Upper lobe of left lung (tissue), 6 donors: Measurements from ENCODE around the gene PTPRQ. TPM values are rescaled to one million over a fixed set of nuclear protein-coding genes. Genes with fewer than 3 reads are reported as not detected.

Source experiments
- ATAC-seq, 2 donors: fragments of 200-7000 bp; cut with Tn5 transposase; one replicate each; pipeline ENCODE4 v1.9.1; 2022; ENCODE audit warnings: mild to moderate bottlenecking in 2 of 2, moderate library complexity in 2 of 2; ENCODE audit not compliant: low FRiP score in 2 of 2
- DNase-seq, 2 donors: peaks; one replicate each; pipeline ENCODE4 v3.0.0-alpha.2; 2019 to 2020
- H3K27ac ChIP-seq, 4 donors: fragments of 200-600 bp; sonication (generic); one replicate each; pipeline ENCODE4 v1.5.1; 2016 to 2019
- H3K27me3 ChIP-seq, 4 donors: fragments of 200-600 bp; sonication (generic); one replicate each; pipeline ENCODE4 v1.5.1; 2017 to 2019
- H3K36me3 ChIP-seq, 4 donors: fragments of 200-600 bp; sonication (generic); one replicate each; pipeline ENCODE4 v1.5.1; 2016 to 2019
- H3K4me1 ChIP-seq, 4 donors: fragments of 200-600 bp; sonication (generic); one replicate each; pipeline ENCODE4 v1.5.1; 2018 to 2019
- H3K4me3 ChIP-seq, 4 donors: fragments of 200-600 bp; sonication (generic); one replicate each; pipeline ENCODE4 v1.5.1; 2017 to 2019; ENCODE audit warnings: mild to moderate bottlenecking in 2 of 4, moderate library complexity in 1 of 4
- H3K9me3 ChIP-seq, 4 donors: fragments of 200-600 bp; sonication (generic); one replicate each; pipeline ENCODE4 v1.5.1; 2018 to 2019
- EP300 ChIP-seq, 4 donors: sonication (generic); formaldehyde crosslinking; IDR thresholded peaks; one replicate each; pipeline ENCODE4 v1.5.1; 2017; ENCODE audit warnings: antibody characterized with exemption in 4 of 4, control low read depth in 2 of 4
- POLR2A ChIP-seq, 4 donors: fragments of 450-650 bp; IDR thresholded peaks; one replicate each; pipeline ENCODE4 v1.5.1; 2016 to 2017; ENCODE audit warnings: antibody characterized with exemption in 4 of 4, mild to moderate bottlenecking in 2 of 4
- POLR2AphosphoS5 ChIP-seq, 2 donors: sonication (generic); formaldehyde crosslinking; IDR thresholded peaks; one replicate each; pipeline ENCODE4 v1.5.1; 2017; ENCODE audit warnings: antibody characterized with exemption in 2 of 2
- WGBS, 2 donors: methylation state at CpG; one replicate each; pipeline ENCODE4 v1.1.5; 2017 to 2018; 5-methylcytosine and 5-hydroxymethylcytosine counted together
- total RNA-seq, 6 donors: library from RNA; depleted of rRNA in 4 of 6; stranded (reverse); fragments of >200 nt in 4 of 6; gene quantifications; one replicate each; pipeline versions ENCODE4 v1.1.0 to v1.2.1, GENCODE V29; 2016 to 2021
- TF ChIP-seq, protein P1 (sequence below), 6 experiments: fragments of 450-650 bp in 4 of 6; fragments of 200-600 bp in 2 of 6; sonication (generic) in 2 of 6; IDR thresholded peaks; one replicate each; pipeline ENCODE4 v1.5.1; 2016 to 2019; ENCODE audit warnings: antibody characterized with exemption in 6 of 6
- donor health status: DM: no; HTN: no; CAD: no; lungs with moderate emphysema.
- donor health status: DM: no; HTN: yes; CAD: no; lungs with severe emphysema.

The PTPRQ gene
- total RNA-seq, 6 donors from 2014 or later = 1.0 to 15.6 (median 5.0) TPM

DNA sequence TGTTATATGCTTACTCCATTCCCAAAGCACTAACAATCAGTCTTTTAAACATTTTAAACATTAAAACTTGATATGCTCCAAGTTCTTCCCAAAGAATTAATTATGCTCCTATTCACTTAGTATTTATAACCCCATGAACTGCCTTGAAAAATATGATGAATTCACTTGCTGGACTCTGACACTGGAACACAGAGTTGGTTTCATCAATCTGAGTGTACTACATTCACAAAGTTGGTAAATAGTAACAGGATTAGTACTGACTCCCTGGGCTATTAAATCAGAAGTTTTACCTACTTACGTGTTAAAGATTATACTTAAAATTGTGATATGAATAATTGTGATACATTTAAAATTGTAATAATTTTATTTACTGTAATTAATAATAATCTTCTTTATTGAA lies 246.1 kb downstream of the PTPRQ start:
- Histone ChIP-seq H3K4me3 (no peak overlapping the region), H3K27me3 (no peaks in the 10 kb centered on the region), H3K27ac (no peak overlapping the region), H3K9me3 (no peaks in the 10 kb centered on the region), H3K36me3 (no peaks in the 10 kb centered on the region), H3K4me1 (no peaks in the 10 kb centered on the region)
- ATAC-seq (no peak), DNase-seq (no peak)
- WGBS, 2 donors = 85 to 88% methylated on average over 1 of the region's 1 CpG
- TF ChIP-seq POLR2A (IDR thresholded peaks at IDR 0.05) (no peak), EP300 (IDR thresholded peaks at IDR 0.05) (no peak), POLR2AphosphoS5 (IDR thresholded peaks at IDR 0.05) (no peak)
- TF ChIP-seq, protein P1, sequence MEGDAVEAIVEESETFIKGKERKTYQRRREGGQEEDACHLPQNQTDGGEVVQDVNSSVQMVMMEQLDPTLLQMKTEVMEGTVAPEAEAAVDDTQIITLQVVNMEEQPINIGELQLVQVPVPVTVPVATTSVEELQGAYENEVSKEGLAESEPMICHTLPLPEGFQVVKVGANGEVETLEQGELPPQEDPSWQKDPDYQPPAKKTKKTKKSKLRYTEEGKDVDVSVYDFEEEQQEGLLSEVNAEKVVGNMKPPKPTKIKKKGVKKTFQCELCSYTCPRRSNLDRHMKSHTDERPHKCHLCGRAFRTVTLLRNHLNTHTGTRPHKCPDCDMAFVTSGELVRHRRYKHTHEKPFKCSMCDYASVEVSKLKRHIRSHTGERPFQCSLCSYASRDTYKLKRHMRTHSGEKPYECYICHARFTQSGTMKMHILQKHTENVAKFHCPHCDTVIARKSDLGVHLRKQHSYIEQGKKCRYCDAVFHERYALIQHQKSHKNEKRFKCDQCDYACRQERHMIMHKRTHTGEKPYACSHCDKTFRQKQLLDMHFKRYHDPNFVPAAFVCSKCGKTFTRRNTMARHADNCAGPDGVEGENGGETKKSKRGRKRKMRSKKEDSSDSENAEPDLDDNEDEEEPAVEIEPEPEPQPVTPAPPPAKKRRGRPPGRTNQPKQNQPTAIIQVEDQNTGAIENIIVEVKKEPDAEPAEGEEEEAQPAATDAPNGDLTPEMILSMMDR (IDR thresholded peaks at IDR 0.05) = no peak

- no peaks in the 10 kb centered on the region for H3K4me1 ChIP-seq
- H3K27ac ChIP-seq = no peak overlapping the region
- TF ChIP-seq, protein P1 (IDR thresholded peaks at IDR 0.05) = no peak
- TF ChIP-seq EP300 (IDR thresholded peaks at IDR 0.05) (no peak), POLR2AphosphoS5 (IDR thresholded peaks at IDR 0.05) (no peak), POLR2A (IDR thresholded peaks at IDR 0.05) (no peak)
- DNase-seq (no peak), ATAC-seq (no peak)
- H3K36me3 ChIP-seq = no peaks in the 10 kb centered on the region
- H3K9me3 ChIP-seq = no peaks in the 10 kb centered on the region
- H3K4me3 ChIP-seq = no peak overlapping the region
- no peaks in the 10 kb centered on the region for H3K27me3 ChIP-seq
- WGBS, 2 donors = 41 to 46% methylated on average over 2 of the region's 2 CpGs
Measured at GRCh38 chr12:80690513-80690912, 246.5 kb downstream of the PTPRQ start.

- no peaks in the 10 kb centered on the region for H3K4me1 ChIP-seq
- H3K27me3 ChIP-seq = no peaks in the 10 kb centered on the region
- TF ChIP-seq EP300 (IDR thresholded peaks at IDR 0.05) (no peak), POLR2A (IDR thresholded peaks at IDR 0.05) (no peak), POLR2AphosphoS5 (IDR thresholded peaks at IDR 0.05) (no peak)
- TF ChIP-seq, protein P1 (IDR thresholded peaks at IDR 0.05) = no peak
- no peak for DNase-seq
- H3K9me3 ChIP-seq = no peaks in the 10 kb centered on the region
- no peaks in the 10 kb centered on the region for H3K36me3 ChIP-seq
- no peak for ATAC-seq
- H3K4me3 ChIP-seq = no peak overlapping the region
- WGBS, 2 donors = 94% methylated on average over 1 of the region's 1 CpG
- no peak overlapping the region for H3K27ac ChIP-seq
Measured at GRCh38 chr12:80692114-80692513, 248.1 kb downstream of the PTPRQ start.

DNA sequence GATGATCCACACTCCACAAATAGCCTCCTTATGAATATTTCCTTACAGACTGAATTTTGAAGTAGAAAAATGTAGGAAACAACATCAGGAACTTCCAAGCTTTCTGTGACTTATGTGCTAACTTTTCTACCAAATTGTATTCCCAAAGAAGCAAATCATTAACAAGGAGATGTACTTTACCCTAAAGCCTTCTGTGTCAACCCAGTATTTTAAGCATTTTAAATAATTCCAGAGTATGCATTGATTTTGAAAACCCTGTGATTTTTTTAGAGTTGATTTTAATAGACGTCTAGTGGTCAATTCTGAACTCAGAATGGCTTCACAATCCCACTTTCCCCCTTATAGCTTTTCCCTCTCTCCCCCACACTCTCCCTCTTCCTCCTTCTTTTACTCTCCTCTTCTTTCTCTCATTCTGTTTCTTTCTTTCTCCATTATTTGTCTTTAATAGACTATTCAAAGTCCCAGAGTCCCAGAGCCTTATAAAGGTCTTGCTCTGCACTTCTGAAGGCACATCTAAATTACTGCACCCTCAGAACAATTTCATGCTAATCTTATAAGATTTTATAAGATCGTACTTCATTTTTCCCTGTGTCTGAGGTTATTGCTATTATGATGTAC lies 253.3 kb downstream of the PTPRQ start:
- WGBS, 2 donors = 73 to 74% methylated on average over 2 of the region's 2 CpGs
- Histone ChIP-seq H3K4me1 (no peaks in the 10 kb centered on the region), H3K4me3 (no peak overlapping the region), H3K9me3 (no peaks in the 10 kb centered on the region), H3K27ac (no peak overlapping the region), H3K36me3 (no peaks in the 10 kb centered on the region), H3K27me3 (no peaks in the 10 kb centered on the region)
- DNase-seq = no peak
- TF ChIP-seq, protein P1 (IDR thresholded peaks at IDR 0.05) = no peak
- no peak for TF ChIP-seq EP300 (IDR thresholded peaks at IDR 0.05)
- TF ChIP-seq POLR2A (IDR thresholded peaks at IDR 0.05) = no peak
- no peak for TF ChIP-seq POLR2AphosphoS5 (IDR thresholded peaks at IDR 0.05)
- ATAC-seq = no peak

DNA sequence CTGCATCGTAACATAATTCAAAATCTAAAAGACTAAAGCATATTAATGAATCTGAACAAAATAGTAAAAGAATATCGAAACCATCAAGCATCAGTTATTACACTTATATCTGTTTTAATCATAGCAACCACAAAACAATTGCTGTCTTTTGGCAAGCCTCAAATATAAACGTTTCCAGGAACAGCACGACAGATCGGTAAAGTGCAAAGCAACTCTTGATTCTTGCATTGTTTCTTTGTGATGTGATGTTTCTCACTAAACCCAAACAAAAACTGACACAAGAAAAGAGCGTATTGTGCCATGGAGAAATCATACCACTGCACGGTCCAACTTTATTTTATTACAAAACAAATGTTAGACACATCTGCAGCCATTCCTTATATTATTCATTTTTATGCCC lies 254.2 kb downstream of the PTPRQ start:
- Histone ChIP-seq H3K9me3 (no peaks in the 10 kb centered on the region), H3K27me3 (no peaks in the 10 kb centered on the region), H3K4me3 (no peak overlapping the region), H3K36me3 (no peaks in the 10 kb centered on the region), H3K27ac (no peak overlapping the region), H3K4me1 (no peaks in the 10 kb centered on the region)
- DNase-seq = no peak
- WGBS, 2 donors = 62 to 66% methylated on average over 7 of the region's 7 CpGs
- TF ChIP-seq, protein P1 (IDR thresholded peaks at IDR 0.05) = no peak
- TF ChIP-seq POLR2A (IDR thresholded peaks at IDR 0.05) (no peak), POLR2AphosphoS5 (IDR thresholded peaks at IDR 0.05) (no peak), EP300 (IDR thresholded peaks at IDR 0.05) (no peak)
- ATAC-seq = no peak
